Renal pelvis (tissue), 4 donors: ENCODE data around the gene CXCL6. TPM values are rescaled to one million over a fixed set of nuclear protein-coding genes. Genes with fewer than 3 reads are reported as not detected.

Experiments
- DNase-seq: peaks from one replicate; pipeline ENCODE4 v3.0.0-alpha.2; 2013
- polyA plus RNA-seq, 3 donors: library from polyadenylated mRNA; unstranded; fragments of 120-200 nt; gene quantifications; one replicate each; pipeline ENCODE4 v1.2.1, GENCODE V29; 2013; ENCODE audit not compliant: insufficient read length in 3 of 3

Gene CXCL6
- polyA plus RNA-seq, 3 donors, result 0.04 TPM; not detected in 2

GRCh38 chr4:73868206-73869129, 32.0 kb downstream of the CXCL6 start:
- DNase-seq, result no peak

GRCh38 chr4:73869130-73870055, 32.9 kb downstream of the CXCL6 start, which contains the start of gene CXCL1:
CXCL1 (plus strand) TSS chr4:73869393; CDS start chr4:73869471, 78 bp downstream.
- no peak for DNase-seq

- DNase-seq, result no peak
Observed at GRCh38 chr4:73870260-73870659, 33.8 kb downstream of the CXCL6 start.

GRCh38 chr4:73870768-73871167, 34.3 kb downstream of the CXCL6 start:
- DNase-seq, result no peak

GRCh38 chr4:73871511-73872310, 35.2 kb downstream of the CXCL6 start:
- DNase-seq, result no peak

GRCh38 chr4:73872316-73873108, 36.0 kb downstream of the CXCL6 start:
- no peak for DNase-seq

- no peak for DNase-seq
Observed at GRCh38 chr4:73874386-73874785, 37.9 kb downstream of the CXCL6 start.

- no peak for DNase-seq
Observed at GRCh38 chr4:73875401-73875800, 38.9 kb downstream of the CXCL6 start.

- no peak for DNase-seq
Observed at GRCh38 chr4:73883306-73883705, 46.8 kb downstream of the CXCL6 start.

GRCh38 chr4:73885574-73886267, 49.2 kb downstream of the CXCL6 start:
- DNase-seq, result no peak

Other genes with a start within 250 kb of the CXCL6 start
- 1 to 10 TPM; 4.4 to 8.8 (median 6.2) TPM for gene RASSF6, start 216.2 kb upstream of the CXCL6 start, polyA plus RNA-seq
- under 1 TPM in 2 of 3 donors, not detected in 1; 0.17 to 0.31 TPM for gene CXCL8, start 96.1 kb upstream of the CXCL6 start, polyA plus RNA-seq
- gene PF4V1, start 16.6 kb downstream of the CXCL6 start, polyA plus RNA-seq, result under 1 TPM in 2 of 3 donors, not detected in 1; 0.53 to 0.84 TPM
- under 1 TPM; 0.27 to 0.67 (median 0.36) TPM for gene CXCL1, start 32.7 kb downstream of the CXCL6 start, polyA plus RNA-seq
- gene PF4, start 145.3 kb downstream of the CXCL6 start, polyA plus RNA-seq, result 1 to 10 TPM; 4.1 to 8.8 (median 6.2) TPM
- 10 to 100 TPM; 12.4 to 22.5 (median 19.2) TPM for gene PPBP, start 151.5 kb downstream of the CXCL6 start, polyA plus RNA-seq
- gene CXCL5, start 162.0 kb downstream of the CXCL6 start, polyA plus RNA-seq, result under 1 TPM in 2 of 3 donors, not detected in 1; 0.07 to 0.12 TPM
- gene CXCL3, start 202.0 kb downstream of the CXCL6 start, polyA plus RNA-seq, result under 1 TPM in 1 of 3 donors, not detected in 2; 0.36 TPM